HG03045 (cell line): ENCODE measurements around the gene ST3GAL3.

Experiments used
- ATAC-seq: cut with Tn5 transposase; IDR thresholded peaks from one replicate; pipeline ENCODE4 v1.9.1; 2021; ENCODE audit warnings: mild to moderate bottlenecking, moderate library complexity; ENCODE audit not compliant: unreplicated experiment

The ST3GAL3 gene

GRCh38 chr1:43957407-43958040 lies 250.2 kb downstream of the ST3GAL3 start:
- ATAC-seq: no peak

GRCh38 chr1:43958351-43959255 lies 251.3 kb downstream of the ST3GAL3 start:
- no peak for ATAC-seq

- no peak for ATAC-seq
Observed at GRCh38 chr1:43960798-43961197, 253.5 kb downstream of the ST3GAL3 start.

- ATAC-seq: no peak
Observed at GRCh38 chr1:43961692-43962091, 254.4 kb downstream of the ST3GAL3 start.

- no peak for ATAC-seq
Observed at GRCh38 chr1:43962324-43962723, 255.0 kb downstream of the ST3GAL3 start.

GRCh38 chr1:43963006-43963405 lies 255.7 kb downstream of the ST3GAL3 start:
- no peak for ATAC-seq

- ATAC-seq: no peak
Observed at GRCh38 chr1:43963890-43964289, 256.6 kb downstream of the ST3GAL3 start.

- no peak for ATAC-seq
Observed at GRCh38 chr1:43965316-43965715, 258.0 kb downstream of the ST3GAL3 start.

- no peak for ATAC-seq
Observed at GRCh38 chr1:43968348-43968948, 261.1 kb downstream of the ST3GAL3 start.

GRCh38 chr1:43969416-43969745 lies 262.0 kb downstream of the ST3GAL3 start:
- no peak for ATAC-seq

- peak; percentile 69 for ATAC-seq
Observed at GRCh38 chr1:43969746-43970466, 262.6 kb downstream of the ST3GAL3 start, which contains the start of gene DPH2. DPH2 (plus strand) TSS chr1:43970010; CDS start chr1:43970176, 166 bp downstream.

- no peak for ATAC-seq
Observed at GRCh38 chr1:43970502-43970901, 263.2 kb downstream of the ST3GAL3 start.

- ATAC-seq: no peak
Observed at GRCh38 chr1:43970911-43971310, 263.6 kb downstream of the ST3GAL3 start.

- ATAC-seq: no peak
Observed at GRCh38 chr1:43971336-43971980, 264.1 kb downstream of the ST3GAL3 start.

- no peak for ATAC-seq
Observed at GRCh38 chr1:43973981-43974442, 266.7 kb downstream of the ST3GAL3 start.

GRCh38 chr1:43974443-43975248 lies 267.3 kb downstream of the ST3GAL3 start, which contains the start of gene ATP6V0B:
ATP6V0B (plus strand) TSS chr1:43974960; CDS start chr1:43975041, 81 bp downstream.
- ATAC-seq: peak; percentile 55

- peak; percentile 5 for ATAC-seq
Observed at GRCh38 chr1:43975249-43975961, 268.1 kb downstream of the ST3GAL3 start.

GRCh38 chr1:43976045-43976444 lies 268.7 kb downstream of the ST3GAL3 start:
- ATAC-seq: no peak

GRCh38 chr1:43976890-43977289 lies 269.6 kb downstream of the ST3GAL3 start:
- no peak for ATAC-seq
